HepG2 (cell line): ENCODE results near the gene TXNDC11.

ENCODE experiments used
- MZF1 ChIP-seq: sonication (generic); formaldehyde crosslinking; IDR thresholded peaks from 2 replicates; pipeline ENCODE4 v1.8.1; 2023; ENCODE audit warnings: mild to moderate bottlenecking, missing genetic modification reagents, borderline replicate concordance
- RAD21 ChIP-seq: fragments of 450-650 bp; formaldehyde crosslinking; IDR thresholded peaks from 2 replicates; pipeline ENCODE4 v1.5.0; 2020; ENCODE audit warnings: mild to moderate bottlenecking
- RARG ChIP-seq: sonication (generic); formaldehyde crosslinking; IDR thresholded peaks from 2 replicates; pipeline ENCODE4 v1.4.0; 2020; ENCODE audit warnings: low read depth, mild to moderate bottlenecking, missing genetic modification reagents
- ZNF24 ChIP-seq: fragments of 450-650 bp; IDR thresholded peaks from 2 replicates; pipeline ENCODE4 v1.6.1; 2017; ENCODE audit warnings: antibody characterized with exemption, mild to moderate bottlenecking
- ZNF382 ChIP-seq: sonication (generic); formaldehyde crosslinking; IDR thresholded peaks from 2 replicates; pipeline ENCODE4 v1.5.0; 2020; ENCODE audit warnings: missing genetic modification reagents, mild to moderate bottlenecking, borderline replicate concordance
- TF ChIP-seq, protein P1 (sequence below): sonication (generic); formaldehyde crosslinking; IDR thresholded peaks from 2 replicates; pipeline ENCODE4 v1.5.0; 2020; ENCODE audit warnings: missing genetic modification reagents
- TF ChIP-seq, protein P2 (sequence below), 2 experiments: IDR thresholded peaks; 2 replicates each; pipeline ENCODE4 v1.6.1; 2011 to 2012; ENCODE audit warnings: low read length in 2 of 2, borderline replicate concordance in 1 of 2, low read depth in 1 of 2, mild to moderate bottlenecking in 1 of 2, moderate library complexity in 1 of 2

DNA sequence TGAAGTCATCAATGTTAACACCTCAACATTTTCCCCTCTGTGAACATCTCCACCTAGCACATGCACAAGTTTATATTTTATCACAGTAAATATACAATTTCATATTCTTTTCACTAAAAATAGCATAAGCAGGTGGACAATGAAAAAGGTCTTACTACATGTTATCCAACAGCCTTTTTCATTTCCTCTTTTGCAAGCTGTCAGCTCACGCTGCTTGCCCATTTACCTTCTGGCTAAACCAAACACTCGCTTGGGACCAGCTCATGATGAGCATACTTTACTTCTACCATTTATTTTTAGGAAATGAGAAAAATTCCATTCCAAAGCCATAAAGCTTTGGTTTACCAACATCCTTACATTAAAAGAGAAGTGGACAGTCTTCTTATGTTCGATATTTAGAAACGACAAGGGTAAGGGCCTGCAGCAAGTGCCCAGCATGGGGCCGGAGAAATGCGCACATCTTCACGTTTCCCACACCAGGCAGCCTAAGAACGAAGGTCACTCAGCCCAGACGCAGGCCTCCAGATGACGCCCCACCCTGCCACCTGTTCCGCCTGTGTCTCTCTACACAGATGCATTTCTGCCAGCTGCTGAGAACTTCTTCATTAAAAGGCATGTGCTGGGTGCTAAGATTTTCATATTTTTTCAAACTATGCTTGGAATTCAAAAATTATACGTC, 60.5 kb downstream of the TXNDC11 start:
- TF ChIP-seq ZNF24 (no peak), RARG (CRISPR knock-in tag) (no peak), RAD21 (CRISPR knock-in tag) (no peak), MZF1 (no peak), ZNF382 (CRISPR knock-in tag) (no peak)
- TF ChIP-seq, protein P1, sequence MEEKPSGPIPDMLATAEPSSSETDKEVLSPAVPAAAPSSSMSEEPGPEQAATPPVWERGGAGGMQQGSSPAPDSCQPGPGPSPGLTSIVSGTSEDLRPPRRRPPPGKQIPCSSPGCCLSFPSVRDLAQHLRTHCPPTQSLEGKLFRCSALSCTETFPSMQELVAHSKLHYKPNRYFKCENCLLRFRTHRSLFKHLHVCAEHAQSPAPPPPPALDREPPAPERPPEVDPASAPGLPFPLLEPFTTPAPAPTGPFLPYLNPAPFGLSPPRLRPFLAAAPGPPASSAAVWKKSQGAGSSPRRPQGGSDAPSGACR (CRISPR knock-in tag) = no peak
- TF ChIP-seq, protein P2, sequence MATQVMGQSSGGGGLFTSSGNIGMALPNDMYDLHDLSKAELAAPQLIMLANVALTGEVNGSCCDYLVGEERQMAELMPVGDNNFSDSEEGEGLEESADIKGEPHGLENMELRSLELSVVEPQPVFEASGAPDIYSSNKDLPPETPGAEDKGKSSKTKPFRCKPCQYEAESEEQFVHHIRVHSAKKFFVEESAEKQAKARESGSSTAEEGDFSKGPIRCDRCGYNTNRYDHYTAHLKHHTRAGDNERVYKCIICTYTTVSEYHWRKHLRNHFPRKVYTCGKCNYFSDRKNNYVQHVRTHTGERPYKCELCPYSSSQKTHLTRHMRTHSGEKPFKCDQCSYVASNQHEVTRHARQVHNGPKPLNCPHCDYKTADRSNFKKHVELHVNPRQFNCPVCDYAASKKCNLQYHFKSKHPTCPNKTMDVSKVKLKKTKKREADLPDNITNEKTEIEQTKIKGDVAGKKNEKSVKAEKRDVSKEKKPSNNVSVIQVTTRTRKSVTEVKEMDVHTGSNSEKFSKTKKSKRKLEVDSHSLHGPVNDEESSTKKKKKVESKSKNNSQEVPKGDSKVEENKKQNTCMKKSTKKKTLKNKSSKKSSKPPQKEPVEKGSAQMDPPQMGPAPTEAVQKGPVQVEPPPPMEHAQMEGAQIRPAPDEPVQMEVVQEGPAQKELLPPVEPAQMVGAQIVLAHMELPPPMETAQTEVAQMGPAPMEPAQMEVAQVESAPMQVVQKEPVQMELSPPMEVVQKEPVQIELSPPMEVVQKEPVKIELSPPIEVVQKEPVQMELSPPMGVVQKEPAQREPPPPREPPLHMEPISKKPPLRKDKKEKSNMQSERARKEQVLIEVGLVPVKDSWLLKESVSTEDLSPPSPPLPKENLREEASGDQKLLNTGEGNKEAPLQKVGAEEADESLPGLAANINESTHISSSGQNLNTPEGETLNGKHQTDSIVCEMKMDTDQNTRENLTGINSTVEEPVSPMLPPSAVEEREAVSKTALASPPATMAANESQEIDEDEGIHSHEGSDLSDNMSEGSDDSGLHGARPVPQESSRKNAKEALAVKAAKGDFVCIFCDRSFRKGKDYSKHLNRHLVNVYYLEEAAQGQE (IDR thresholded peaks at IDR 0.05; ENCODE audit: borderline replicate concordance in 1 of 2, low read depth in 1 of 2, low read length in 2 of 2) = no peak
